ENCODE measurements around the gene GALNT2.

GALNT2 gene

DNA sequence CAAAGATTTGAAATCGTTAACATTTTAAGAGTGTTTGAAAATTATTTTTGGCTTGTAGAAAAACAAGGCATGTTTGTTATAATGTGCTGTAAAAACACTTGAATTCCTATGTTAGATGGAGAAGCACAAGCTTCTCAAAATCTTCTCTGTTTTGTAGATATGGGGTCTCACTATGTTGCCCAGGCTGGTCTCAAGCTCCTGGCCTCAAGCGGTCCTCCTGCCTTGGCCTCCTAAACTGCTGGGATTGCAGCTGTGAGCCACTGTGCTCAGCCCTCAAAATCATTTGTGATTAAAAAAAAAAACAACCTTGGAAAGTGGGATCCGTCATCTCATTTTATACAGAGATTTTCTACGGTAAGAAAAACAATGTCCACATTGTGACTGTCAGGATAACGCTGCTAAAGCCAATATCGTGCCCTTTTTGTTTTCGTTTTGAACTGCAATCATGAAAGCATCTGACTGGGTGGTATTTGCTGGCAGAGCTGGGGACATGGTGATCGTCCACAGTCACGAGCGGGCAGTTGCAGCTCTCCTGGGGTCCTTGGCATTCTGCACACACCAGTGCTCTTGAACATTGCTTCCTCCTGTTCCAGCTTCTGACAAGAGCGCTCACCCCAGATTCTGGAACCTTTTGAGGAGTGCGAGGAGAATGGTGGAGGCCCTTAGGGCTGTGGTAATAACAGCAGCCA is 246.6 kb downstream of the GALNT2 start:
- no peak for DNase-seq (ENCODE audit: low read depth in 1 of 2, low spot score in 1 of 2)

DNA sequence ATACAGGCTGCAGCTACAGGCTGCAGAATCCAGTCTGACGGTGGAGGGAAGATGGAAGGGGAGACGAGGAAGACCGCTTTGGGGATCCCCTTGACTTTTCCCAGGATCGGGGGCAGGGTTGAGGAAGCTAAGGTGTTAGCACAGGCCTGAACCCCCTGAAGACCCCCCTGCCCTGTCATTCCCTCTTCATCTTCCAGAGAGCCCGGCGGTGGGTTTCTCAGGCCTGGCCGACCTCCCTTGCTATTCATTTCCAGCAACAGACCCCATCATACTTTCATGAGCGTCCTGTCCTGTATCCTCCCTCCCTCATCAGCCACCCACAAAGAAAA is 247.1 kb downstream of the GALNT2 start:
- no peak for DNase-seq (ENCODE audit: low read depth in 1 of 2, low spot score in 1 of 2)

- no peak for DNase-seq (ENCODE audit: low read depth in 1 of 2, low spot score in 1 of 2)
Observed at GRCh38 chr1:230315099-230315498, 248.1 kb downstream of the GALNT2 start.

DNA sequence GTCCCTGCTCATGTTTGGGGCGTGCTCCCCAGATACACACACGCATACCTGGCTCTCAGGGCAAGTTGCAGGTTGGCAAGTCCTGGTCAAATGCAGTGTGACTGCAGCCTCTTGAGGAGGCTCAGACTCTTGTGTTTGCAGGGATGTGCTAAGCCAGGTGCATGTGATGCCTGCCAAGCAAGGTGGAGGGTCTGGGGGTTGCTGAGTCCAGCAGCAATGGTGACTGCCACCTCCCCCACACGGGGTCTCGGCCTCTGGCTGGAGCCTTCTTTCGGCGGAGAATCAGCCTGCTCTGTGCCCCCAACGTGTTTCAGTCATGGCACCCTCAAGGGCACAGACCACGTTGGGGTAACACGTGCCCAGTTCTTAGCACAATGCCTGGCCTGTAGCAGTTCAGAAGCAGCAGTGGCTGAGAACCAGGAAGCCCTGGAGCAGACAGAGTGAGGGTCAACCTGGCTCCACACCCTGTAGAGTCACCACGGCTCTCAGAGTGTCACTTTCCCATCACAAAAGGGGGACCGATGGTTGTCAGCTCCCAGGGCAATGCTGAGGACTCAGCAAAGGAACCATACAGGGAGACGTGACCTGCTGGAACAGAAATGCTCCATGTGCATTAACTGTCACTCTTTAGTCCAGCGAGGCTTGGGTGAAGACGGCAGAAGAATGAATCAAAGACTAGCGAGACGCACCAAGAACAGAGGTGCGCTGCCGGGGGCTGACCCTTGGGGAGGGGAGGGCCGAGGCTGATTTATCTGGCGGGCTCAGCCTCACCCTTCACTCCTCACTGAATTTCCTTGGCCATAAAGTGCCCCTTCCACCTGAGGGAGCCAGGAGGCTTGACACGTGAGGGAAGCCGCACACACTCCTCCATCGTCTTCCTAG is 250.1 kb downstream of the GALNT2 start:
- no peak for DNase-seq (ENCODE audit: low read depth in 1 of 2, low spot score in 1 of 2)

- DNase-seq (ENCODE audit: low read depth in 1 of 2, low spot score in 1 of 2), result no peak
Observed at GRCh38 chr1:230317823-230318819, 251.1 kb downstream of the GALNT2 start.

DNA sequence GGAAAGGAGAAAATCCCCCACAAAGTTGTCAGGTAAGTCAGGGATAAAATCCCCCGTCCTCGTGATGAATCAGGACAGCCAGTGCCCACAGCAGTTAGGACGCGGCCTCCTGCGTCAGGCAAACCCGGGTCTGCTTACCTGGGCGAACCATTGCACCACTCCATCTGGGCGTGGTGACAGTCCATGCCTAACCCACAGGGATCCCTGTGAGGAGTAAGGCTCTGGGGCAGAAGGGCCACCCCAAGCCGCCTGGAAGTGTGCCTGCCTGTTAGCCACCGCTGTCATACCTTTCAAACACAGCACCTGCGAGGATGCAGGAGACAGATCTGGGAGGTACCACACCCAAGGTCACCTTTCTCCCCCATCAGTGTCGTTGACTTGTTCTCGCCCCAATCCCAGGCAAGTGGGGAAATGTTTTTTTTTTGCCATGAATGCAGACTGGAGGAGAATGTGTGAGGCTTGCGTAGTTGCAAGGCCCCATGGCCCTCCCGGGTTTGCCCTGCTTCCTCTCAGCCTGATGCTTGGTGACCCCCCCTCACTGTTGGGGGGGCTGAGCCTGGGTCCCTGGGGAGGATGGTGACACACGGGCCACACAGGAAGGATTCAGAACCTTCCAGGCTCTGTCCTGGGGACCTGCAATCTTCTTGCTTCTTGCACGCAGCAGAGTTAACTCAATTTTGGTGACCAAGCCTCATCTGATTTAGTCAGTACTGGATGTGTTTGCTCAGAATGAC is 252.1 kb downstream of the GALNT2 start:
- DNase-seq (ENCODE audit: low read depth in 1 of 2, low spot score in 1 of 2), result no peak

DNA sequence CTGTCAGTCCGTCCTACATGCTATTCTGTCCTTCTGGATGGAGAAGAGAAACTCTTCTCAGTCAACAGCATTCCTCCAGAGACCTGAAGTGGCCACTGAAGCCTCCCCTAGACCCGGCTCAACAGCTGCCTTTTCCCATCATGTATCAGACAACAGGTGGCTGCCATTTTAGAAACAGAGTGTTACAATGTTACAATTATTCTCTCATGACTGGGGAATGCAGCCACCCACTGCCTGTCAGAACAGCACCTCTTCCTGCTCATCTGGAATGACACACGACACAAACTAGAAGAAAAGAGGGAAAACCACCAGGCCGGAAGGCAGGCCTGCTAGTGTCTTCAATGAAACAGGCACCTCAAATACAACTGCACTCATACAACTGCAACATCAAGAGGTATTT is 253.8 kb downstream of the GALNT2 start:
- no peak for DNase-seq (ENCODE audit: low read depth in 1 of 2, low spot score in 1 of 2)

GRCh38 chr1:230321341-230321740 is 254.3 kb downstream of the GALNT2 start:
- no peak for DNase-seq (ENCODE audit: low read depth in 1 of 2, low spot score in 1 of 2)

- DNase-seq (ENCODE audit: low read depth in 1 of 2, low spot score in 1 of 2), result no peak
Observed at GRCh38 chr1:230321741-230322420, 254.8 kb downstream of the GALNT2 start.

DNA sequence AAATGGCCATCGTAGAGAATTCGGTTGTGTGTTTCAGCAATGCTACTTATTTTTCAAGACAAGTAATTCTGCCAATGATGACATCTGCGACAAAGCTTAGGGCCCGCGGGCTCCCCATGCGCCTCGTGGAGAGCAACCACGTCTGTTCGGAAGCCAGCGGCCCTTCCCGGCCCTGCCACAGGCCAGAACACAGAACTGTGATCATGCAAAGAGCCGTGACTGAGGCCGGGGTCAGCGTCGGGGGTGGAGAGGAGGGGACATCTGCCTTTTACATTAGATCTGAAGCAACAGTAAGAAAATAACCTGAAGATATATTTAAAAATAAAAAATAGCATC is 255.4 kb downstream of the GALNT2 start:
- no peak for DNase-seq (ENCODE audit: low read depth in 1 of 2, low spot score in 1 of 2)

DNA sequence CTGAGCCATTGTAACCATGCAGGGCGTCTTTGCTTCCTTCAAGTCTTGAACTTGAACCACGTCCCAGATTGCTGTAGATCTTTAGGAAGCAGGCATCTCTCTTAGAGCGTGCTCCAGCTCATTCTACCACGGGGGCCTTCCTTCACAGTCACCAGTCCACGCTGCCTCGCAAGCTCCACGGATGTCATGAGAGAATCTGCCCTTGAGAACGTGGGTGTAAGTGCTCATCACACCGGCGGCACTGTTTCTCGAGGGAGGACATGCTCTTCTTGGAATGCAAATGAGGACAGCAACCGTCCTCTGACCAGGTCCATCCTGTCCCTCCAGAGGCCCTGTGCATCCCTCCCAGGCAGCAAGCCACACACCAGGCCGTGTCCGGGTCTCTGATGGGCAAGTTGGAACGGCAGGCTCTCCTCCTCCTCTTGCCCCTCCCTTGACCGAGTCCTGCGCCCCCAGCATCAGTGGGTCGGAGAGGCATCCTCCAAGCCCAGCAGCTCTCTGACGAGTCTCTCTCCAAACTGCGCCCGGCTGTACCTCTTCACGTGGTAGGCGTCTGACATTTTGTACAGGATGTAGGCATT is 256.0 kb downstream of the GALNT2 start:
- no peak for DNase-seq (ENCODE audit: low read depth in 1 of 2, low spot score in 1 of 2)

DNA sequence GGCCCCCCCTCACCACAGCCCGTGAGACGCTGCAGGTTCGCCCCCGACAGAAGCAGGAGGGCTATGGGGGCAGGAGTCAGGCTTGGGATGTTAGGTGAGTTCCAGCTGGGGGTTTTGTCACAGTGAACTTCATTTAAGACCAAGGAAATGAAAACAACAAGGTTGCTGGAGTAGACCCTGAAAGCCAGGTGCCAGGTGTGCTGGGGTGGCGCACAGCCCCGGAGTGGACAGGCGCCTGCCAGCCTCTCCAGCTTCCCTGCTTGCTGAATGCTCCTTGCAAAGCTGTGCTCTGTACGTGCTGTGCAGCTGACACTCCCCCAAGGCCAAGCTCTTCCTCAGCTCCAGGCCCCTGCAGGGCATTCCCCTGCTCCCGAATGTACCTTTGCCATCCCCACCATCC is 256.6 kb downstream of the GALNT2 start:
- DNase-seq (ENCODE audit: low read depth in 1 of 2, low spot score in 1 of 2), result no peak

GRCh38 chr1:230326971-230327891 is 260.2 kb downstream of the GALNT2 start:
- no peak for DNase-seq (ENCODE audit: low read depth in 1 of 2, low spot score in 1 of 2)

DNA sequence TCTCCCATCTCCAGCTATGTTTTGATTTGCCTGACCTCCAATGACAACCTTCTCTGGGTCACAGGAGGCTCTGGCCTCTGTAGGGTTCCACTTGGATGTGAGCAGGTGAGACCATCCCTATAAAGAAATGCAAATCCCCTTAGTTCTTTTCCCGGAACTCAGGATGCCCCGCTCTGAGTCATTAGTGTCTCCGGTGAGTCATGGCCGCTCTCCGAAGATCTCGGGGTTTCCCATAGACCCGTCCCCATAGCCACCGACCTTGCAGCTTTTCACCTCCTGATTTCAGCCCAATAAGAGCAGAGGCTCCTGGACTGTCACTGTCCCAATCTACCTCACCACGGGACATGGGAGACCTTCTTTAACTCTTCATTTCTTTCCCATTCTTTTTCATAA is 260.9 kb downstream of the GALNT2 start:
- no peak for DNase-seq (ENCODE audit: low read depth in 1 of 2, low spot score in 1 of 2)

DNA sequence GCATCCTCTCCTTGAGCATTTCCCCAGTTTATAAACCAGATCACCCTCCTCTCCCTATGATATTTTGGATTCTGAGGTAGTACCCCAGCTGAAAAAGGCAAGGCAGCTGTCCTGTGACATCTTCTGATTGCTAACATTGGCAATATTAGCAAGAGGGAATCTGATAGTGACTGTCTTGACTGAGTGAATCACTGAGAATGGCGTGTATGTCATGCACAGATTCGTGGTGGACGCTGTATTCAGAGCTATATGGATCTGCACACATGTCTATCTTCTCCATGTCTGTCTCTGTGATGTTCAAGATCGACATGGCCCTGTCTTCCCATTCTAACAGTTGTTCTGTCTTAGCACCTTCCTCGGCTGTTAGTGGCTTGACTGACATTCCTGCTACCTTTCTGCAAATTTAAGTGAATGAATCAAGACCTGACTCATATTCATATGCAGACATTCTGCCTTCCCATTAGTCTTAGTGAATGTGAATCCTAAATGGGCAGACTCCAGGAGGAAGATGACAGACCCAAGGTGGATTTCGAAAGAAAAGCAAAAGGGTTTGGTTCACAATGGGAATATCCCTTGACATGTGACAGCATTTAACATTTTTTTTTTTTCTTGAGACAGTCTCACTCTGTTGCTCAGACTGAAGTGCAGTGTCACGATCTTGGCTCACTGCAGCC is 261.4 kb downstream of the GALNT2 start:
- no peak for DNase-seq (ENCODE audit: low read depth in 1 of 2, low spot score in 1 of 2)

DNA sequence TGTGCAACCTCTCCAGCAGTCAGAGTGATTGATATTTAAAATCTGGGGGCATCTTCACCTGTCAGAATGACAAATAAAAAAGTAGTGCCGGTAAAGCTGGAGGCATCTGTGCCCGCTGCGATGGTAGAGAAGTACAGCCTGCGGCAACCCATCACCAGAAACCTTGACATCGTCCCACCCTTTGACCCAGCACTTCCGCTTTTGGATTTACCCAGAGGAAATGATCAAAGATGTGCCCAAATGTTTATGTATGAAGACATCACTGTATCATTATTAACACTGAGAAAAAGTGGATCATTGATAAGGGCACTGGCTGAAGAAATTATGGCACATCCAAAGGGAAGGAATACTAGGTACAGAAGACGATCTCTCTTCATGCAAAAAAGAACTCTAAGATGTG is 263.1 kb downstream of the GALNT2 start:
- DNase-seq (ENCODE audit: low read depth in 1 of 2, low spot score in 1 of 2), result no peak

Data from stimulated activated CD4-positive, alpha-beta T cell treated with anti-CD3 and anti-CD28 coated beads, Interleukin-15, amount 100 ng/mL, for 1 hour (primary cell).